HG03139 (cell line): ENCODE measurements around the gene ARL15.

ENCODE experiments used
- ATAC-seq: cut with Tn5 transposase; IDR thresholded peaks from one replicate; pipeline ENCODE4 v1.9.1; 2021; ENCODE audit not compliant: unreplicated experiment

ARL15 gene

GRCh38 chr5:53917095-53917494, 393.3 kb downstream of the ARL15 start:
- no peak for ATAC-seq

GRCh38 chr5:53915120-53915519, 395.3 kb downstream of the ARL15 start:
- ATAC-seq: no peak

- ATAC-seq: no peak
These were observed 396.4 kb downstream of the ARL15 start for GRCh38 chr5:53913941-53914340.

- no peak for ATAC-seq
These were observed 401.6 kb downstream of the ARL15 start for GRCh38 chr5:53908757-53909156.

- no peak for ATAC-seq
These were observed 402.5 kb downstream of the ARL15 start for GRCh38 chr5:53907827-53908226.

- no peak for ATAC-seq
These were observed 403.6 kb downstream of the ARL15 start for GRCh38 chr5:53906736-53907135.

GRCh38 chr5:53902296-53902907, 408.0 kb downstream of the ARL15 start:
- no peak for ATAC-seq

- no peak for ATAC-seq
These were observed 409.7 kb downstream of the ARL15 start for GRCh38 chr5:53900677-53901076.

GRCh38 chr5:53895091-53895683, 415.2 kb downstream of the ARL15 start:
- no peak for ATAC-seq

GRCh38 chr5:53893626-53894025, 416.7 kb downstream of the ARL15 start:
- no peak for ATAC-seq

- ATAC-seq: no peak
These were observed 418.1 kb downstream of the ARL15 start for GRCh38 chr5:53892224-53892623.

GRCh38 chr5:53891159-53891558, 419.2 kb downstream of the ARL15 start:
- ATAC-seq: no peak

- ATAC-seq: no peak
These were observed 419.9 kb downstream of the ARL15 start for GRCh38 chr5:53890490-53890889.

GRCh38 chr5:53884844-53885243, 425.5 kb downstream of the ARL15 start:
- ATAC-seq: no peak

- no peak for ATAC-seq
These were observed 426.0 kb downstream of the ARL15 start for GRCh38 chr5:53884417-53884816.

- no peak for ATAC-seq
These were observed 427.7 kb downstream of the ARL15 start for GRCh38 chr5:53882676-53883031.

GRCh38 chr5:53882006-53882675, 428.2 kb downstream of the ARL15 start:
- no peak for ATAC-seq

GRCh38 chr5:53879708-53880323, 430.6 kb downstream of the ARL15 start:
- no peak for ATAC-seq

GRCh38 chr5:53878015-53878414, 432.4 kb downstream of the ARL15 start:
- ATAC-seq: no peak

- no peak for ATAC-seq
These were observed 433.1 kb downstream of the ARL15 start for GRCh38 chr5:53877243-53877642.

- ATAC-seq: no peak
These were observed 436.0 kb downstream of the ARL15 start for GRCh38 chr5:53874409-53874808.

GRCh38 chr5:53873235-53873634, 437.1 kb downstream of the ARL15 start:
- no peak for ATAC-seq
